H9 (cell line): Measurements from ENCODE around the gene ALKBH1. TPM values are rescaled to one million over a fixed set of nuclear protein-coding genes. Genes with fewer than 3 reads are reported as not detected.

ENCODE experiments used
- DNase-seq: peaks from one replicate; pipeline ENCODE4 v3.0.0-alpha.2; 2017
- H2AFZ ChIP-seq: one replicate; pipeline ENCODE4 v1.6.1; 2013; ENCODE audit warnings: mild to moderate bottlenecking, low read length, control low read depth, moderate library complexity
- H2AK5ac ChIP-seq: 2 replicates; pipeline ENCODE4 v1.6.1; 2013; ENCODE audit warnings: low read length, control low read depth, mixed read lengths; ENCODE audit not compliant: insufficient read length
- H2BK120ac ChIP-seq: one replicate; pipeline ENCODE4 v1.6.1; 2013; ENCODE audit warnings: low read depth, mild to moderate bottlenecking, low read length, control low read depth, inconsistent platforms; ENCODE audit not compliant: poor library complexity, severe bottlenecking
- H2BK12ac ChIP-seq: 2 replicates; pipeline ENCODE4 v1.6.1; 2013; ENCODE audit warnings: low read length, control low read depth, mixed read lengths, low read depth; ENCODE audit not compliant: insufficient read length
- H2BK15ac ChIP-seq: 2 replicates; pipeline ENCODE4 v1.6.1; 2013; ENCODE audit warnings: low read depth, low read length, control low read depth
- H2BK20ac ChIP-seq: one replicate; pipeline ENCODE4 v1.6.1; 2013; ENCODE audit warnings: low read depth, mild to moderate bottlenecking, low read length, control low read depth, inconsistent platforms; ENCODE audit not compliant: poor library complexity, severe bottlenecking
- H2BK5ac ChIP-seq: 2 replicates; pipeline ENCODE4 v1.6.1; 2013; ENCODE audit warnings: low read length, control low read depth, mixed read lengths; ENCODE audit not compliant: insufficient read length
- H3K14ac ChIP-seq: 2 replicates; pipeline ENCODE4 v1.6.1; 2013; ENCODE audit warnings: low read length, control low read depth; ENCODE audit not compliant: insufficient read depth
- H3K18ac ChIP-seq: 2 replicates; pipeline ENCODE4 v1.6.1; 2013; ENCODE audit warnings: low read depth, mild to moderate bottlenecking, mixed read lengths, low read length, control low read depth; ENCODE audit not compliant: insufficient read length
- H3K23ac ChIP-seq: 2 replicates; pipeline ENCODE4 v1.6.1; 2013; ENCODE audit warnings: low read length, control low read depth, mixed read lengths, low read depth; ENCODE audit not compliant: insufficient read length
- H3K23me2 ChIP-seq: 2 replicates; pipeline ENCODE4 v1.6.1; 2013; ENCODE audit warnings: low read depth, mild to moderate bottlenecking, mixed read lengths, low read length, control low read depth; ENCODE audit not compliant: insufficient read length, poor library complexity, severe bottlenecking
- H3K27ac ChIP-seq: 2 replicates; pipeline ENCODE4 v1.5.1; 2013; ENCODE audit warnings: low read length, control low read depth, mixed read lengths, low read depth; ENCODE audit not compliant: insufficient read length
- H3K27me3 ChIP-seq: 2 replicates; pipeline ENCODE4 v1.6.1; 2013; ENCODE audit warnings: low read length, control low read depth, inconsistent platforms; ENCODE audit not compliant: insufficient read depth
- H3K4ac ChIP-seq: 2 replicates; pipeline ENCODE4 v1.6.1; 2013; ENCODE audit warnings: low read depth, mild to moderate bottlenecking, control low read depth, inconsistent platforms, low read length, moderate library complexity
- H3K4me1 ChIP-seq: 2 replicates; pipeline ENCODE4 v1.6.1; 2013; ENCODE audit warnings: low read length, control low read depth, inconsistent platforms; ENCODE audit not compliant: insufficient read depth
- H3K4me2 ChIP-seq: 2 replicates; pipeline ENCODE4 v1.6.1; 2013; ENCODE audit warnings: low read length, control low read depth, mixed read lengths; ENCODE audit not compliant: insufficient read length, insufficient read depth
- H3K56ac ChIP-seq: 2 replicates; pipeline ENCODE4 v1.6.1; 2013; ENCODE audit warnings: low read depth, mild to moderate bottlenecking, mixed read lengths, low read length, control low read depth; ENCODE audit not compliant: insufficient read length
- H3K79me1 ChIP-seq: 2 replicates; pipeline ENCODE4 v1.6.1; 2013; ENCODE audit warnings: low read depth, mild to moderate bottlenecking, moderate library complexity, low read length, control low read depth, inconsistent platforms; ENCODE audit not compliant: insufficient read depth, poor library complexity, severe bottlenecking
- H3K79me2 ChIP-seq: 2 replicates; pipeline ENCODE4 v1.6.1; 2013; ENCODE audit warnings: low read length, control low read depth, inconsistent platforms; ENCODE audit not compliant: insufficient read depth
- H3K9ac ChIP-seq: 2 replicates; pipeline ENCODE4 v1.6.1; 2013; ENCODE audit warnings: low read length, control low read depth, mixed read lengths; ENCODE audit not compliant: insufficient read length; ENCODE audit errors: extremely low read depth
- H3K9me3 ChIP-seq: one replicate; pipeline ENCODE4 v1.6.1; 2013; ENCODE audit warnings: low read depth, low read length, inconsistent platforms; ENCODE audit not compliant: control insufficient read depth
- H3T11ph ChIP-seq: one replicate; pipeline ENCODE4 v1.6.1; 2013; ENCODE audit warnings: mild to moderate bottlenecking, low read length, control low read depth, inconsistent platforms
- H4K20me1 ChIP-seq: one replicate; pipeline ENCODE4 v1.6.1; 2013; ENCODE audit not compliant: control insufficient read depth, insufficient read length, insufficient read depth
- H4K5ac ChIP-seq: 2 replicates; pipeline ENCODE4 v1.6.1; 2013; ENCODE audit warnings: low read depth, mild to moderate bottlenecking, mixed read lengths, low read length, control low read depth; ENCODE audit not compliant: insufficient read length
- H4K8ac ChIP-seq: replicated peaks from 2 replicates; pipeline ENCODE4 v1.6.1; 2013; ENCODE audit warnings: low read length, control low read depth, mixed read lengths, low read depth; ENCODE audit not compliant: insufficient read length
- H4K91ac ChIP-seq: 2 replicates; pipeline ENCODE4 v1.6.1; 2013; ENCODE audit warnings: low read depth, mild to moderate bottlenecking, moderate library complexity, mixed read lengths, low read length, control low read depth; ENCODE audit not compliant: insufficient read length
- H3K27ac Mint-ChIP-seq, 3 experiments: 2 replicates in 2 of 3; 3 replicates in 1 of 3; pipeline ENCODE4 v1.8.0; 2020 to 2021; ENCODE audit warnings: mixed read lengths in 3 of 3, mild to moderate bottlenecking in 1 of 3, moderate library complexity in 1 of 3
- H3K27me3 Mint-ChIP-seq: 2 replicates; pipeline ENCODE4 v1.8.0; 2021; ENCODE audit warnings: low read depth, mild to moderate bottlenecking, moderate library complexity, mixed read lengths
- H3K36me3 Mint-ChIP-seq, 3 experiments: 2 replicates in 2 of 3; 3 replicates in 1 of 3; pipeline ENCODE4 v1.8.0; 2020 to 2021; ENCODE audit warnings: low read depth in 3 of 3, mixed read lengths in 3 of 3; ENCODE audit not compliant: insufficient read depth in 1 of 3
- H3K4me1 Mint-ChIP-seq, 2 experiments: 2 replicates each; pipeline ENCODE4 v1.8.0; 2020; ENCODE audit warnings: mixed read lengths in 2 of 2
- H3K4me3 Mint-ChIP-seq, 2 experiments: 2 replicates in 1 of 2; 3 replicates in 1 of 2; pipeline ENCODE4 v1.8.0; 2020 to 2021; ENCODE audit warnings: mild to moderate bottlenecking in 2 of 2, mixed read lengths in 2 of 2, moderate library complexity in 1 of 2
- H3K9me3 Mint-ChIP-seq, 2 experiments: 2 replicates in 1 of 2; 3 replicates in 1 of 2; pipeline ENCODE4 v1.8.0; 2020; ENCODE audit warnings: mild to moderate bottlenecking in 2 of 2, mixed read lengths in 2 of 2, moderate library complexity in 1 of 2
- WGBS: extraction: QIAGEN DNeasy Blood & Tissue Kit; methylation state at CpG from one replicate; pipeline ENCODE4 v1.1.7; 2013; ENCODE audit warnings: missing lambda C conversion rate, low lambda C conversion rate, mixed read lengths; ENCODE audit not compliant: insufficient read length; ENCODE audit errors: extremely low coverage; 5-methylcytosine and 5-hydroxymethylcytosine counted together
- total RNA-seq: library from RNA; stranded (reverse); gene quantifications from 2 replicates; pipeline ENCODE4 v1.2.1, GENCODE V29; 2021
- TF ChIP-seq, protein P1 (sequence below): fragments of 200-600 bp; sonication (generic); conservative IDR thresholded peaks from 3 replicates; pipeline ENCODE4 v1.8.0; 2021; ENCODE audit warnings: antibody characterized with exemption, mild to moderate bottlenecking

The ALKBH1 gene
- total RNA-seq, 1 experiment from 2014 or later = 18.7 TPM

DNA sequence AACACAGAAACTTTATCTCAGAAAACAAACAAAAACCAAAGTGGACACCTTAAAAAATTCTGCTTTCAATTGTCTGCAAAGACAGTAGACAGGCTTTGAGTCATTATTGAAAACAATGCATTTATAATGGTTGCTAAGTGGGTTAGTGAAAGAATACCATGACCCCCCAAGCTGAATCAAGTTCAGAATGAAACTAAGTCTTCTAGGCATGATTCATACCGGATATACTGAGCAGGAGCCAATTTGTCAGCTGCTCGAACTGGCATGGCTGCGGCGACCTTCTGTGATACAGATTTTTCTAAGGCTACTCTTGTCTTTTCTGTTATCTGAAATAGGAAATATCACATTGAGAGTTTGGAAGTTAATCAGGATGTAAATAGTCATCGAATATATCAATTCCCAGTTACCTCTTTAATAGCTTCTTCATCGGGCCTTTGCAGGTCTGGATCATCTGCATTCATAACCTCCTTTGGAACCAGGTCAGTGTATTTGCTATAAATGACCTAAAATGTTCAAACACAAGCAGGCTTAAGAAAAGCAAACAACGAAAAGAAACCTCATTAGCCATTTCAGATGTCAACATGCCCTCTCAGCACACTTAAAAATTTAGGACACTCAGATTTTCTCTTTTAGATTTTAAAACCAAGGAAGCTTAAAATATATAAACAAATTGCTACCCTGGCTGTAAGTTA lies 30.9 kb upstream of the ALKBH1 start:
- H3K27me3 ChIP-seq = no peaks in the 10 kb centered on the region
- H3K27ac ChIP-seq = no peak overlapping the region
- H3K56ac ChIP-seq = no peak overlapping the region
- H3K9me3 ChIP-seq = no peaks in the 10 kb centered on the region
- H4K91ac ChIP-seq = no peak overlapping the region
- H3K27ac Mint-ChIP-seq = no peak overlapping the region
- H2AFZ ChIP-seq = no peak overlapping the region
- H3K9me3 Mint-ChIP-seq = no peaks in the 10 kb centered on the region
- H2AK5ac ChIP-seq = no peak overlapping the region
- no peak overlapping the region for H3K4me2 ChIP-seq
- no peak overlapping the region for H3K14ac ChIP-seq
- no peak overlapping the region for H4K8ac ChIP-seq
- H2BK120ac ChIP-seq = no peak overlapping the region
- no peak overlapping the region for H3K23ac ChIP-seq
- no peak overlapping the region for H3T11ph ChIP-seq
- H4K20me1 ChIP-seq = no peaks in the 10 kb centered on the region
- peaks cover 25 to 64% (median 62%) of the 10 kb centered on the region in 3 experiments for H3K36me3 Mint-ChIP-seq
- H3K4me3 Mint-ChIP-seq = no peak overlapping the region
- no peak overlapping the region for H2BK20ac ChIP-seq
- no CpG with 5 or more reads among the region's 7 CpGs for WGBS
- TF ChIP-seq, protein P1, sequence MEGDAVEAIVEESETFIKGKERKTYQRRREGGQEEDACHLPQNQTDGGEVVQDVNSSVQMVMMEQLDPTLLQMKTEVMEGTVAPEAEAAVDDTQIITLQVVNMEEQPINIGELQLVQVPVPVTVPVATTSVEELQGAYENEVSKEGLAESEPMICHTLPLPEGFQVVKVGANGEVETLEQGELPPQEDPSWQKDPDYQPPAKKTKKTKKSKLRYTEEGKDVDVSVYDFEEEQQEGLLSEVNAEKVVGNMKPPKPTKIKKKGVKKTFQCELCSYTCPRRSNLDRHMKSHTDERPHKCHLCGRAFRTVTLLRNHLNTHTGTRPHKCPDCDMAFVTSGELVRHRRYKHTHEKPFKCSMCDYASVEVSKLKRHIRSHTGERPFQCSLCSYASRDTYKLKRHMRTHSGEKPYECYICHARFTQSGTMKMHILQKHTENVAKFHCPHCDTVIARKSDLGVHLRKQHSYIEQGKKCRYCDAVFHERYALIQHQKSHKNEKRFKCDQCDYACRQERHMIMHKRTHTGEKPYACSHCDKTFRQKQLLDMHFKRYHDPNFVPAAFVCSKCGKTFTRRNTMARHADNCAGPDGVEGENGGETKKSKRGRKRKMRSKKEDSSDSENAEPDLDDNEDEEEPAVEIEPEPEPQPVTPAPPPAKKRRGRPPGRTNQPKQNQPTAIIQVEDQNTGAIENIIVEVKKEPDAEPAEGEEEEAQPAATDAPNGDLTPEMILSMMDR = no peak
- H2BK5ac ChIP-seq = no peak overlapping the region
- H4K5ac ChIP-seq = no peak overlapping the region
- no peak overlapping the region for H3K4ac ChIP-seq
- no peaks in the 10 kb centered on the region for H3K79me1 ChIP-seq
- H3K23me2 ChIP-seq = no peaks in the 10 kb centered on the region
- no peaks in the 10 kb centered on the region for H3K4me1 ChIP-seq
- no peak overlapping the region for H2BK15ac ChIP-seq
- H3K4me1 Mint-ChIP-seq = no peaks in the 10 kb centered on the region
- H3K27me3 Mint-ChIP-seq = no peaks in the 10 kb centered on the region
- H3K18ac ChIP-seq = no peak overlapping the region
- DNase-seq = no peak
- H3K79me2 ChIP-seq = no peaks in the 10 kb centered on the region; the same call in 1 of the 2 replicates
- no peak overlapping the region for H2BK12ac ChIP-seq
- no peak overlapping the region for H3K9ac ChIP-seq
